Islet precursor cell (in vitro differentiated cells): Measurements from ENCODE around the gene MAST4.

Experiments used
- DNase-seq: peaks from one replicate; pipeline ENCODE4 v3.0.0-alpha.2; 2018

The MAST4 gene

DNA sequence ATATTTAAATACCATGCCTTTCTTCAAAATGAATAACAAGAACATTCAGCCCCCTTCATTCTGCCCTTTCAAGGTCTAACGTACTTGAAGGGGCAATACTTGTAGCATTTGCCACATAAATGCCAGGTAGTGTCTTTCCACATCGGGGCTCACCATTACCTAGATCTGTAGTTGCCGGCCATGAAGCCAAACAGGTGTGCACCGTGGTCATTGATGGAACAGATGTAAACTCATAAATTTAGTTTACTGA is 407.4 kb downstream of the MAST4 start:
- no peak for DNase-seq

DNA sequence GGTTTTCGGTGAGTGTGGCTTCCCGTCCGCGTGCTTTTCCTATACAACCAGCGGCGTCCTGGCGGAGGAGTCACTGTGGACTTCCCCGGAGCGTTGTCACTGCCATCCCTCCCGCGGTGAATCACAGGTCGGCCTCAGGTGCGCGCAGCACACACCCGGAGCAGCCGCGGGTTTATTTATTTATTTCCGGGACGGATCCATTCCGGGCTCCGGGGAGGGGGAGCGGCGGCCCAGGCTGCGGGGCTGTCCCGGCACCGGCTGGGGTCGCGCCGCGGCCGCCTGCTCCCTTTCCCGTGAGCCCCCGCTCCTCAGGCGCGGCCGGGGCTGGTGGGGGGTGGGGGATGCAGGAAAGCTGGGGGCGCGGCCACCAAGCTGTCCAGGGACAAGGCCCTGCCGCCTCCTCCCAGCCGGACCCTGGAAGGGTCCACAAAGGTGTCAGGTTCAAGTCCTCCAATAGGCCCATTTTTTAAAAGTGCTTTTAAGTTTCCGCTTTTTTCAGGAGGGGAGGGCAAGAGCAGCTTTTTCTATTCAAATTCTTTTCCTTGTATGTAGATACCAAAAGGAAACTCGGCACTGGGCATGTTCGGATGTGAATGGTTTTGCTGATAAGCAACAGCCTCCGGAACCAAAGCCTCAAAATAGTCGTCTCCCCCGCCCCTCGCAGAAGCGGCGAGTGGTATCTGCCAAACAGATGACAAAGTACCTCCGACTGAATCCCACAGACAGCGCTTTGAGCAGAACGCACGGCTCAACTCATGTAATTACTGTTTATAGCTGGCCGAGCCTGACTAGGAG is 407.9 kb downstream of the MAST4 start:
- peak; percentile 96 for DNase-seq

DNA sequence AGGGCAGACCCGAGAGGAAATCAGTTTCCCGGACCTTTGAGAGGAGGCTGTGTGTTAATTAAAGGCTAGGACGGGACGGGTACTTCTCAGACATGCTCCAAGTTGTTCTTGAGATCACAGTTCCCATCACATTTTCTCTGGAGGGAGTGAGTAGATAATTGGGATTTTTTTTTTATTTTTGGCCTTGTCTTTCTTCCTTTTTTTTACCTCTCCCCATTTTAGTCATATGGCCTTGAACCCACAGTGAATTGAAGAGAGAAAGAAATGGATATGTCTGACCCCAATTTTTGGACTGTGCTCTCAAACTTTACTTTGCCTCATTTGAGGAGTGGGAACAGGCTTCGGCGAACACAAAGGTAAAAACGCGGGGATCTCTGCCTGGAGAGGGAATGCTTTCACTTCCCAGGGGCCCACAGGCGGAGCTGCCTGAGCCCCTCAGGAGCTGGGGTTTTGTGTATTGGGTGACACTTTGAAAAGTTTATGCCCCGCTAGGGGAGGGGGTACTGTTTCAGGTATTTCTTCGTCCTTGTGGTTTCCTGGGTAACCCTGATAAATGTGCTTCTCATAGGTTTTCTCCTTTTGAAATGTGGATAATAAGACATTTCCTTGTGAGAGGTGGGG is 408.6 kb downstream of the MAST4 start:
- DNase-seq: no peak

DNA sequence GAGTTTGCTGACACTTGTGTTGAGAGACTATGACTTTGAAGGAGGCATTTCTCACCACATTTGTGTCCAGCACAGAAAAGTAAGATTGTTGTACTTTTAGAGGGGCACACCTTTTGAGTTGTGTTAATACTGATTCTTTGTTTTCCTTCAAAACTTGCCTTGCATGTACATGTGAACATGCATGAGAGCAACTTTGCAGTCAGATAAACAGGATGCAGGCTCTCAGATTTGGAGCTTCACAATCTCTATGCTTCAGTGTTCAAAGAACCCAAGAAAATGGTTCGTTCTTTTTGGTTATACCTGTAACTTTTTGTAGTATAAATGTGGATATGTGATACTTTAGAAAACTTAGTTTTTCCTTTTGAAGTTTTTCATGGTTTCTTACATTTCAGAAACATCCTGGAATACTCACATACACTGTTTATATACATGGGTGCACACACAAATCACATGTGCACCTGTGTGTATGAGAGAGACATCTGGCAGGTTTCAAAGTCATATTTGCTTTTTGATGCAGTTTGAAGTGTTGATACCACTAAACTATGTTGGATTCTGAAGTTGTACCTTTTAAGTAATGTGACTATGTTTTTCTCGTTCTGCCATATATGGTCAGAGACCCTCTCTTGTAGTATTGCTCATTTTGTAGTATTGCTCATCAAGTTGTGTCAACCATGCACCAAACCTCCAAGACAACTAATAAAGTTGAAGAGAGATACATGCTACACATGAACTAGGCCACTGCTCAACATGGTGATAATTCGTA is 409.7 kb downstream of the MAST4 start:
- DNase-seq: no peak

DNA sequence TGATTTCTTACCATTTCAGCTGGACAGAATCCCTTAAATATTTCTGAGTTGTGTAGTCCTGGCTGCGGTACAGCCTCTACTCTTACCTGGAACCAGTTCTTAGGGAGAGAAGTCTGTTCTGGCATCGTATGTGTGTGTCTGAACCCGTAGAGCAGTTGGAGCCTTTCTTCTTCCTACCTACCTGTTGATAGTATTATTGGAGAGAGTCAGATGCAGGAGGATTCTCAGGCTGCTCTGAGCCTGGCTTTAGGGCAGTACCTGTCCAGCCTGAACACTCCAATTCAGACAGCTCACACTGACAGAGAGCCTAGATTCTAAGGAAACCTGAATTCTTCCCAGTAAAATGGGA is 410.3 kb downstream of the MAST4 start:
- no peak for DNase-seq

DNA sequence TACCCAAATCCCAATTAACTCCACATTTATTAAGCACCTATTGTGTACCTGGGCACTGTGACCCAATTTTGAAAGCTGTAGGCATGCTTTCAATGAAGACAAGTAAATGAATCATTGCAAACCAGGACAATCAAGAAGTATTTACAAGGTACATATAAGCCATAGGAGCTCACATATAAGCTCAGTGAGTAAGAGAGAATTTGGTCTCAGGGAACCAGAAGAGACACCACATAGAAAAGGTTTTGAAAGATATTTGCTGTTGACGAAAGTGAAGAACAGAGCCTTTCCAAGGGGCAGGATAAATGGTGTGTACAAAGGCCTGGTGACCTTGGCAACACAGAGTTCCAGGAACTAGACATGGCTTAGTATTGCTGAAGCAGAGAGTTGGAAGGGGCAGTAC is 412.8 kb downstream of the MAST4 start:
- no peak for DNase-seq

GRCh38 chr5:67010684-67011409 is 414.7 kb downstream of the MAST4 start:
- DNase-seq: peak; percentile 75

GRCh38 chr5:67011422-67011821 is 415.2 kb downstream of the MAST4 start:
- DNase-seq: no peak

DNA sequence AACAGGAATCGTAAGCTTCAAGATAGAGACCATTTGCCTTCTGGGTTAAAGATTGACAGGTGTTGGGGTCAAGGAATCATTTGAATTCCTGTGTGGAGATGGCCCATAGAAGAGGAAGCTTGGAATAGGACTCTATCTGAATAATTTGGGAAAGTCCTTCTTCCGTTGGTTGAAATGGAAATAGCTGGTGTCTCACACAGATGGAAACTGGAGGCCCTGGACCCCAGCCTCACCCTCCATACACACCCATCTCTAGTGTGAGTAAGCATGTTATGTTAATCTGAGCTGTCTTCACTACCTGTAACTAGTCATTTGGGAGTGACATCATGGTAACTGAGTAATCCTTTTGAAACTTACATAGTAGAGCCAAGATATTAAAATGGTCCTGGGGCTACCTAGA is 416.0 kb downstream of the MAST4 start:
- DNase-seq: no peak

- no peak for DNase-seq
Measured at GRCh38 chr5:67013719-67014118, 417.5 kb downstream of the MAST4 start.

GRCh38 chr5:67014191-67014590 is 418.0 kb downstream of the MAST4 start:
- DNase-seq: no peak

- no peak for DNase-seq
Measured at GRCh38 chr5:67014957-67015400, 418.8 kb downstream of the MAST4 start.

DNA sequence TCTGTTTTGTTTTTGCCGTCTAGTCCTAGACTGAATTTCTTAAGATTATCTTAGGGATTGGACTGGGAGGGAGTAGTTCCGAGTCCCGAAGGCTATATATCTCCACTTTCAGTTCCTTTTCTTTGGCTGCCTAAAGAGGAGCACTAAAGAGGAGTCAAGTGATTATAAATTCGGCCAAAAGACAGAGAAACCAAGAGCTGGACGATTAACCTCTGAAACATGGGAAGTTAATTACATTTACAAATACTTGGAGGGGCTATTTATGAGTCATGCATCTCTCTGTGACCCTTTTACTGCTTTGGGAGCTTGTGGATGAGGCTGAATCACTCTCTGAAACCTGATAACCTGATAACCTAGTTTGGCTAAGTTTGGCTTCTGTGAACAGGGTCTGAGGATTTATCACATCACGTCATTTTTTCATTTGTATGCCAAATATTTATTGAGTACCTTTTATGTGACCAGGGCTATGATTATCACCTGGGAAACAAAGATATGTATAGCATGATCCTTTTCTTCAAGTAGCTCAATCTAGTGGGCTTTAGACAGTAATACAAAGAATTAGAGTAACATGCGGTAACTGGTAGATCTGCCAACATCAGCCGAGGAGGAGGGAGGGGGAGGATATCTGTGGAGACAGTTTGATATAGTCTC is 419.5 kb downstream of the MAST4 start:
- DNase-seq: no peak

GRCh38 chr5:67019065-67019845 is 423.1 kb downstream of the MAST4 start:
- no peak for DNase-seq

GRCh38 chr5:67020096-67020615 is 424.0 kb downstream of the MAST4 start:
- DNase-seq: no peak

GRCh38 chr5:67021031-67021430 is 424.8 kb downstream of the MAST4 start:
- DNase-seq: no peak

- DNase-seq: no peak
Measured at GRCh38 chr5:67021521-67021920, 425.3 kb downstream of the MAST4 start.

DNA sequence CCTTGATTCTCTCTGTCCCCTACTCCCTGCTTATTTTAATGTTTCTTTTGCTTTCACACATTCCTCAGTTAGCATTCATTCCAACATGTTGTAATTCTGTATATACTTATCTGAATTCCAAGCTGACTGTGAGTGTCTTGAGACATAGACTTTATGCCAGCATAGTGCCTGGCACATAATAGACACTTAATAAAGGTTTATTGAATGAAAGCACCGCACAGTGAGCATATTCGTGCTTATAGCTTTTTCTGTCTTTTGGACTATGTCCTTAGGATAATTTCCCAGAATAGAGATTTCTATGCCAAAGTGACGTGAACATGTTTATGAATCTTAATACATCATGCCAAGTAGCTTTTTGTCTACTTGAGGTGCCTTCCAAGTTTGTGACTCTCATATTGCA is 425.8 kb downstream of the MAST4 start:
- DNase-seq: no peak

DNA sequence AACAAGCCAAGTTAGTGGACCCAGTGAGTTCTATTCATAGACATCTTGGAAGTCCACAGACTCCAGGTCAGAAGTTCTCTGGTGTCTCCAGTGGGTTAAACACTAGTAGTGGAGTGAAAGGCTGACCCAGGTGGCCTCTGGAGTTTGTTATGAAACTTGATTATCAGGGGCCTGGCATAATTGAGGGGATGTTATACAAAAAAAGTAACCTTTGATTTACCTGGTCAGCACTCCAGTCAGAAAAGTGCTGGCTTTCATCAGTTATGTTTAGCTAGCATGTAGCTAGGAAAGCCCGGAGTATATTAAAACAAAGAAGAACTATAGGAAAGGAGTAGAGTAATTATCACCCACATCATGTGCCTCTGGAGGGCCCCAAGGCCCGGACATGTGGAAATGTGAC is 429.3 kb downstream of the MAST4 start:
- no peak for DNase-seq

DNA sequence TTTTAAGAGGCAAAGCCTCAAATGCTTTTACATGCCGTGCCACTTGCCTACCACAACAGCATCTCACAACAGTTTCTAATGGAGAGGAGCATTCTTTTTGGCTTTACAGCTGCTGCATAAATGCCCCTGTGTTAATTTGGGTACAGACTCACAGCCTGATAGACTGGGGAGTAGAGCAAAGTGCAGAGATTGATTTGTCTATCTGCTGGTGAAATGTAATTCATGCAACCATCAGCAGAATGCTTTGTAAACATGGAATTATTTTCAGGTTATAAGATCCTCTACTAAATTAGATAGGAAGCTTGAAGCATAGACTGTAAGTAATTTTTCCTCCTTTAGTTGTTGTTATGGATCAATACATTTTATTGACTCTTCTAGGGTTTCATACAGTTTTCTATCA is 430.1 kb downstream of the MAST4 start:
- no peak for DNase-seq

GRCh38 chr5:67027171-67027570 is 431.0 kb downstream of the MAST4 start:
- DNase-seq: no peak

GRCh38 chr5:67028371-67028770 is 432.2 kb downstream of the MAST4 start:
- DNase-seq: no peak
